ENCODE results near the gene PAK1.
"Not testable (repeated sequence)": the region's sequence is repeated elsewhere in the genome, so short reads cannot be mapped to it uniquely, and the experiment has no call there.

PAK1 gene

DNA sequence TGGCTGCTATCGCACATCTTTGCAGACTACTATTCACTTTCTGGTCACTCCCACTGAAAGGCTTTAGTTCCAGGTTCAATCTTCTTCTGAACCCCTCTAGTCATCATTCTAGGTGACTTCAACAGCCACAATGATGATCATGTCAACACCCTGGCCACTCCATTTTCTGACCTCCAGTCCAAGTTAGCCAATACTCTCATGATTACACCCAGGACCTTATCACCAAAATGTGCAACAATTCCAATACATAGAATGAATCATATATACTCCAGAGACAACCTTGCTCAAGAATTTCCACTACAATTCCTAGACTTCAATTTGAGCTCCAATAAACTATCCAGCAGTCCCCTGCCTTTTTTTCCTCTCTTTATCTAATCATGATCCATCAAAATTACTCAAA is 70.7 kb downstream of the PAK1 start:
- no peak for DNase-seq (ENCODE audit: low read depth in 2 of 2)

DNA sequence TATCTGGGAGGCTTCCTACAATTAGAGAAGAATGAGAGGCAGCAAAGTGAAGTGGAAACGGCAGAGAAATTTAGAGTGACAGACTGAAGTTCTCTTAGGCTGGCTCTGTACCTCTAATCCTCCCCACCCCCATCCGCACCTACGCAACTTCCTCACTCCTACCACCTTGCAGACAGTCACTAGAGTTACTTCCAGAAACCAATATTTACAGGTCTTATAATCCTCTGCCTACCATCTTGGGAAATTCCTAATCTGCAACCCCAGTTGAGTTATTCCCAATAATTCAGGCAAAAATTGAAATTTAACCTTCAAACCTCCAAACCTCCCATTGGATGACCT is 71.7 kb downstream of the PAK1 start:
- DNase-seq (ENCODE audit: low read depth in 2 of 2), result no peak

DNA sequence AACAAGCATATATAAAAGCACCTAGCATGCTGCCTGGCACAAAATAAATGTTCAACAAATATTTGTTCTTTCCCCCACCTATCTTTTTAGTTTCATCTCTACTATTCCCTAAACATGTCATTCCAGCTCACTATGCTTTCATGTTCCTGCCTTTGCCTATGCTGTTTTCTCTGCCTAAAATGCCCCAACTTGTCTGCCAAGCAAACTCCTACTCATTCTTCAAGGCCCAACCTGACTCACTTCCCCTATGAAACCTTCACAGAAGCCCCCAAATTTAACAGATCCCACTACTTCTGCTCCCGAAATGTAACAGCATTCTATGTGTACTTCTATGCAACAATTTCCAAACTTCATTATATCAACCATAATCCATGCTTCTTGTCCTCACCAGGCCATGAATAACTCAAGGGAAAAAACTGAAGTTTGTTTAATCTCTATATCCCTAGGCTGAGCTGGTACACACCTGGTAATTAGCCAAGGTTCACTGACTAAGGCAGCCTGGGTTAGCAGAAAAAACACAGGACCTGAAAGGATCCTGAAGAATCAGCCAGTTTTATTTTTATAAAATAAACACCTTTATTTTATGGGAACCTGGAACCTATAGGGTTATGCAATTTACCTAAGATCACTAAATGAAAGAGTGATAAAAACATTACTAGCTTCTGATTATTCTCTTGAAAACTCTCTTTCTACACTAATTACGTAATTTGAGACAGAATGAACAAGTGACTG is 72.2 kb downstream of the PAK1 start:
- no peak for DNase-seq (ENCODE audit: low read depth in 2 of 2)

DNA sequence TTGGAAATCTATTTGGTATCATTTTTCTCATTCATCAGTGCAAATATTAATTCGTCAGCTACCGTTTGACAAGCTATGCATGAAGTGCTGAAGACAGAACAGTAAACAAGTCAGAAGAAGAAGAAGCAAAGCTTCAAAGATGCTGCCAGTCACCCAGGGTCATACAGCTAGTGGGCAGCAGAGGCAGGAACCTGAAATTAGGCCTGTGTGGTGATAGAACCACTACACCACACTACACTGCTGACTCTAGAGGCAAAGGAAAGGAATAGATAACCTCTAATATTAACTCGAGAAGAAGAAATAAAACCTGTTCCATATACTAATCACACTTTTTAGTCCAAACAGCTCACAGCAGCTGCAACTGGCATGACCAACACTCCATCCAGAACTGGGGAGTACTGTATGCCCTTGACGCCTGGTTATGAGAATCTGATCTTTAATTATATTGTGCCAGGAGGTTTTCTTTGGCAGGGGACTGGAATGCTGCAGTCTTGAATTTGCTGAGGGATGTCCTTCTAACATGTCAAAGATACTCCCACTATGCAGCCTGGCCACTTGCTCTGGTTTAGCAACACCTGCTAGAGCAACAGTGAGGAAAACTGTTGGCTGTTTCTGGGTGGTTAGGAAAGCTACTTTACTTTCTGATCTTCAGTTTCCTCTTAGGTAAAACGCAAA is 73.0 kb downstream of the PAK1 start:
- no peak for DNase-seq (ENCODE audit: low read depth in 2 of 2)

DNA sequence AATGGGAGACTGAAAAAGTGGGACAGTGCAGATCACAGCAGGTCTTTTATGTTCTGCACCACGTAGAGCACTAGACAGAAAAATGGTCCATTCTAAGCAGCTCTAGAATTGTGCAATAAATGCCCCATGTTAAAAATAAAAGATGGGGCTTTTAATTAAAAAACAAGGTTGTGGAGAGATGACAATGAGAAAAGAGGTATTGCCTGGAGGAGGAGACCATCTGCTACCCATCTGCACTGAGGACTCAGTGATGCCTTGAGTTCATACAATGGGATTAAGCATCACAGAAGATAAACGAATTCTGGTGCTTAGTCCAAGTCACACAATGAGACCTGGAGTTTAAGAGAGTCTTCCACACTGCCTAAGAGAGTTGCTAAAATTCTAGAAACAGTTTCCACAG is 73.6 kb downstream of the PAK1 start:
- DNase-seq (ENCODE audit: low read depth in 2 of 2), result no peak

DNA sequence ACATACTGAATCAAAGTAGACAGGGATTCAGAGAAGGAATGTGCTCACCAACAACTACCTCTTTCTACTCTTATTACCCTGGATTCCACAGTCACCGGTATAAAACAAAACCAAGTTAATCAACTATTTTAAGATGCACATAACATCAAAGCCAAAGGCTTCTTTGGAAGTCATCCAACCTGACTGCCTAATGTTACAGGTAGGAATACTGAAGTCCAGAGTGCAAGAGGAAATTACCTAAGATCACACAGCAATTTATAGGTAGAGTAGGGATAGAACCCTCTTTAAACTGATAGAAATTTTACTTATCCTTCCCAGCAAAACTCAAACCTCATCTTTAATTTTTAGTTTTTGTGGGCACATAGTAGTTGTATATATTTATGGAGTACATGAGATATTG is 76.3 kb downstream of the PAK1 start:
- DNase-seq (ENCODE audit: low read depth in 2 of 2), result no peak

DNA sequence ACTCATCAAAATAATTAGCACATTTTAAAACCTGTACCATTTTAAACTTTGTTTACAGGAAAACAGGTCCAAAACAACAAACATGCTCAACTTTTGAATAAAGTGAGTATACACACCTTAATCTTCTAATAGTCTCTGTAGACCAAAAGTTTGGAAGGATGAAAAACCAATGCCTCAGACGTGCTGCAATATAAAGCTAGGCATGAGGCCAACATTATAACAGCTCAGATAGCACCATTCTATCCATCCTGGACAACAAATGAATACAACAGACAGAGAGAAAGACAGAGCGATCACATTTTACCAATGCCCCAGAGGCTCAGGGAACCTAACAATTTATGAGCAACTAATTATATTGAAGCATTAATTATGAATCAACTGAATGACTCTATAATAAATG is 77.0 kb downstream of the PAK1 start:
- no peak for DNase-seq (ENCODE audit: low read depth in 2 of 2)

DNA sequence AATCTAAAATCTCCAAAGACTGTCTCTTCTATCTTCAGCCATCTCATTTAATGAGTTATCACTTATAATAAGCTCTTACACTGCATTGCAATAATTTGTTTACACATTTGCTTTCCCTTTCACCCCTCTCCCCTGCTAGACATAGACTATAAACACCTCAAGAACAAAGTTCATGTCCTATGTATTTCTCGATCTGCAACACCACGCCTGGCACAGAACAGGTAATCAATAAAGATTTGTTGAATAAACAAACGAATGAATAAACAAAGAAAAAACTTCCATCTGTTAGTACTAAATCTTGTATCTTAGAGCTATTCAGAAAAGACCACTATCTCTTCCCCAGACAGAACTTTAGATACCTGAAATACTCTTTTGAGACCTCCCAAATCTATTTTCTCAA is 77.6 kb downstream of the PAK1 start:
- no peak for DNase-seq (ENCODE audit: low read depth in 2 of 2)

DNA sequence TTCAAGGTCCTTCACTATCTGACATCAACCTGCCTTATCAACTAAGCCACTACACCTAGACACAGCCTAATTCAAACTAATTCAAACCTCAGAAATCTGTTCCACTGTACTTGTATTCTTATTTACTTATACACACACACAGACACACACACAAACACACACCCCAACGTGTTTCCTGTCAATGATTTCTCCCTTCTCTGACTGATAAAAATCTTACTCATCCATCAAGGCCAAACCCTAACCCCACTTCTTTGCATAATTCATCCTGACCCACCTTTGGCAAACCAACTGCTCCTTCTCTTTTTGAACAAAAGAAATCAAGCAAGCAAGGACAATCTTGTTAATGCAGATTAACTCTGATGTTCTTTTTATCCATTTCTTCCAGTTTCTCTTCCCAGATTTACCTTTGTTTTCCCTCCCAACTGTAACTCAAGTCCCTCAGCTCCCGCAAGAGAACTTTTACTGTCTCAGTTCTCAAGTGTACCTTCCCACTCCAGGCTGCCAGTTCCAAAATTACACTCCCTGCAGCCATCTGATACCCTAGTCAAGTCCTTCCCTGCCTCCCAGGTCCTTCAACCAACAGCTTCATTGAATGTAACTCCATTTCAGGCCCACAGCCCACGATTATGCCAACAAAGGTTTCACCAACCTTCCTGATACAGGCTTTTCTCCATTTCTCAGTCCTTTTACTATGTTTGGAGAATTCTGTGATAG is 78.3 kb downstream of the PAK1 start:
- no peak for DNase-seq (ENCODE audit: low read depth in 2 of 2)

DNA sequence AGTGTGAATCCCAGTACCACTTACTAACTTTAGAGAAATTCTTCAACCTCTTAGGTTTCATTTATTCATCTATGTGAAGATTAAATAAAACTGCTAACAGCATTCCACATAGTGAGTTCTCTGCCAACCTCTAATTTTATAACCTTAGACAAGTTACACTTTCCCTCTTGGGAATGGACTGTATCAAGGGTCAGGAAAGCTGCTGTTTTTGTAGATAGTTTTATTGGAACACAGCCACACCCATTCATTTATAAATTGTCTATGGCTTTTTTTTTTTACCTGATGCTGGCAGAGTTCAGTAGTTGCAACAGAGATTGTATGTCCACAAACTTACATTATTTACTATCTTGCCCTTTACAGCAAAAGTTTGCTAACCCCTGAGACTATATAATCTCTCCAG is 81.1 kb downstream of the PAK1 start:
- no peak for DNase-seq (ENCODE audit: low read depth in 2 of 2)

DNA sequence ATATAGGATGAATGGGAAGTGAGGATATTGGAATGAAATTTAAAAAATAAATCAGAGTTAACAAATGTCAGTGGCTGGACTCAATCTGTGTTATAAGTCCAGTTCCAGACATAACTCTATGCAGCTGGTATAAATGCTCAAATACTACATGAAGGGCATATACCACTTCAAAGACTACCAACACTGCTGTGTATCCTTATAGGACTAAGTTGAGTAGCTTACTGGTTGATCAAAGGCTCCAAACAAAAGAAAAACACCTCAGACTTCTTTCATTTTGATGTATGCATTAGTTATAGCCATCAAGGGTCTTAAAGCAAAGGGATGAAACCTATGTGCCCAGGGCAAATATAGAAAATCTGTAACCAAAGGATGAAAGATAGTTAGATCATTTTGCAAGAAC is 86.2 kb downstream of the PAK1 start:
- no peak for DNase-seq (ENCODE audit: low read depth in 2 of 2)

DNA sequence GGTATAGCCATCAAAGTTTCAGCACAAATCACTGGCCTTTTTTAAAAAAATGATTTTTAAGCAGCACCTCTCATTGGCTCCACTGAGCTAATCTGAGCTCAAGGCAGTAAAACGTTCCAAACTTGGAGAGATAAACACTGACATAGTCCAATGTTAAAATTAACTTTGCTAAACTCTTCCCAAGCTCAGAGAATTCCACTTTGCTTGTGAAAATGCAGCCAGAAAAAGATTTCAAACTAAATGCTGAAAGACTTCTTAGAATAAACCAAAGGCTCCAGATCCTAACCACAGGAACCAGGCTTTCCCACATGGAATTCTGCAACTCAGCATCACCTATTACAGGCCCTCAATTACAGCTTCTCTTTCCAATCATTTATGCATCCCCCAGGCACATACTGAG is 87.7 kb downstream of the PAK1 start:
- DNase-seq (ENCODE audit: low read depth in 2 of 2), result no peak

DNA sequence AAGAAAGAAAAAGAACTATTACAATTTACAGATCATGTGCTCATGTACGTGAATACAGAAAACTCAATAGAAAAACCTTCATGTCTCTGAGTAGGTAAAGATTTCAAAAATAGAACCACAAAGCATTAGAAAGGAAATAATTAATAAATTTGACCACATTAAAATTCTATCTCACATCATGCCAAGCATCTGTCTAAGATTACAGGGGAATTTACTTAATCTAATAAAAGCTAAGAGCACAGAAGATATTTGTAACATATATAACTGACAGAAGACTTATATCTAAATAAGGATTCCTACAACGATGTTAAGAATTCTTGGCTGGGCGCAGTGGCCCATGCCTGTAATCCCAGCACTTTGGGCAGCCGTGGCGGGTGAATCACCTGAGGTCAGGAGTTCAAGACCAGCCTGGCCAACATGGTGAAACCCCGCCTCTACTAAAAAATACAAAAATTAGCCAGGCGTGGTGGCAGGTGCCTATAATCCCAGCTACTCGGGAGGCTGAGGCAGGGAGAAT is 88.6 kb downstream of the PAK1 start:
- not testable (repeated sequence) for DNase-seq (ENCODE audit: low read depth in 2 of 2)

DNA sequence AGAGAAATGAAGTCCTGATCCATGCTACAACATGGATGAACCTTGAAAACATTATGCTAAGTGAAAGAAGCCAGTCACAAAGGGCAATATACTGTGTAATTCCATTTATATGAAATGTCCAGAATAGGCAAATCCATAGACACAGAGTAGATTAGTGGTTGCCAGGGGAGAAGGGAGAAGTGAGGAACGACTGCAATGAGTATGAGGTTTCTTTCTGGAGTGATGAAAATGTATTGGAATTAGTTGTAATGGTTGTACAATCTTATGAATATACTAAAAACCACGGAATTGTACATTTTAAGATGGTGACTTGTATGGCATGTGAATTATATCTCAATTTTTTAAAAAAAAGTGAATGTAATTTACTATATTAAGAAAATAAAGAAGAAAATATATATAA is 89.3 kb downstream of the PAK1 start:
- DNase-seq (ENCODE audit: low read depth in 2 of 2), result no peak

DNA sequence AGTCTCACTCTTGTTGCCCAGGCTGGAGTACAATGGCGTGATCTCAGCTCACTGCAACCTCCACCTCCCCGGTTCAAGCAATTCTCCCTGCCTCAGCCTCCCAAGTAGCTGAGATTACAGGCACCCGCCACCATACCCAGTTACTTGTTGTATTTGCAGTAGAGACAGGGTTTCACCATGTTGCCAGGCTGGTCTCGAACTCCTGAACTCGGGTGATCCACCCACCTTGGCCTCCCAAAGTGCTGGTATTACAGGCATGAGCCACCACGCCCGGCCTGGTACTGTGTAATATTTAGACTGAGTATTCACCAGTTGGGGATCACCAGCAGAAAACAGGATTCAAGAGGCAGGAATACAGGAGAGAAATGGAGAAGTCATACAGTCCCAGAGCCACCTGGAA is 90.5 kb downstream of the PAK1 start:
- DNase-seq (ENCODE audit: low read depth in 2 of 2), result not testable (repeated sequence)

DNA sequence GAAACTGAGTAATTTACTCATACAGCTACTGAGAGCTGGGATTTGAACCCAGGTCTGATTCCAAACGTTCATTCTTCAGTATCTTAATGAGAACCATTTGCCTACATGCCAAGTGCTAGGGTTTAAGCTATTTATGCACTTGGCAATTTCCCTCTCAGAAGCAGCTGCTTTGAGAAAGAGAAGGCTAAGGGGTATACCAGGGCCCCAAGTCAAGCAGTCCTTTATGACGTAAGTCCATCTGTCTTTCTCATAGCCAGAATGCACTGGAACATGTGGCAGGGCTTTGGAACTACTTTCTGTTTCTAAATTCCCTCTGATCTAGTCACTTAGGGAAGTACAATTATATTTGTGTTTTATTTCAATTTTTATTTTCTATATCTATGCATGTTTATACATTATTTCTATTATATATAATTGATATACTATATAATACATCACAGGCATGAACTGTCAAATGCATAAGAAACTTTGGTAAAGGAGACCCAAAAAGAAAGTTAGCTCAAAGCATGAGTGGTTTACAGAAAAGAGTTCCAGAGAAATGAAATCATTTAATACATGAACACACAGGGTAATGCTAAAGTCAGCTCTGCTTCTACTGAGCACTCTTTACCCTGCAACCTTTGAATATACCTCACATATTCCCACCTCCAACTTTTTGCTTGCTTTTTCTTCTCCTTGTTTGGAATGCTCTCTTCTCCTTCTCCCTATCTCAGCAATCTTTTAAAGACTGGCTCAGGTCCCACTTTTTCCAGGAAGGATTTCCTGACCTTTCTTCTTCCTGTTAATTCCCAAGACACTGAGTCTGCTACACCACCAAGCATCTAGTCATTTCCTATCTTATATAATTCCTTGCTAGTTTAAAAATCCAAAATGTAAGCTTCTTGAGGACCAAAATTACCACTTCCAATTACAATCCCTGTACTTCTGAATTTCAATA is 91.9 kb downstream of the PAK1 start:
- no peak for DNase-seq (ENCODE audit: low read depth in 2 of 2)

DNA sequence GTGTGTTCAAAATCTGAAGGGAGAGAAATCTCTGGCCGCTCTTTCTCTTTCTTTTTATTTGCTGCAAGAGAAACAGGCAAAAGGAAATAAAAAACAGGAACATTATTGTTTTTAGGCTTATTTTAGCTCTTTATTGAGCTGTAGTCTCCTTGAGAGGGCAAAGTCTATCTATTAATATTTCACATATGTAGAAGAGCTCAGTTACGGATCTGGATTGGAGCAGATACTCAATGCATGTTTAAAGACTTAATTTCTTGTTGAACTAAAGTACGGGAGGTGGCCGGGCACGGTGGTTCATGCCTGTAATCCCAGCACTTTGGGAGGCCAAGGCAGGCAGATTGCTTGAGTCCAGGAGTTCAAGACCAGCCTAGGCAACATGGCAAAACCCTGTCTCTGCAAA is 94.0 kb downstream of the PAK1 start:
- DNase-seq (ENCODE audit: low read depth in 2 of 2), result no peak

DNA sequence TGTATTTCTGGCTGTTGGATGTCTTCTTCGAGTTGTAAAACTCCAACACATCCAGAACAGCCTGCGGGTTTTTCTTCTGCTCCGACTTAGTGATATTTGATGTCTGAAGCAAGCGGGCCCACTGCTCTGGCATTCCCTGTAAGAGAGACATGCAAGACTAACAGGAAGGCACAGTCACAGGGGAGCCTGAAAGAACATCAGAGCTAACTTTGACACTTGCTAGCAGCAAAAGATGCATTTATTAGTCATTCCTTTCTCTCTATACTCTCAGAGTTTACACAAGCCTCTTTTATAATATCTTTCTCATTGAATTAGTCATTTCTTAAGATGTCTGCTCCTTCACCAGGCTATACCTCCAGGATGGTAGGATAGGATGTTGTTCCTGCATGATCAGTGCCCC is 94.6 kb downstream of the PAK1 start:
- no peak for DNase-seq (ENCODE audit: low read depth in 2 of 2)

DNA sequence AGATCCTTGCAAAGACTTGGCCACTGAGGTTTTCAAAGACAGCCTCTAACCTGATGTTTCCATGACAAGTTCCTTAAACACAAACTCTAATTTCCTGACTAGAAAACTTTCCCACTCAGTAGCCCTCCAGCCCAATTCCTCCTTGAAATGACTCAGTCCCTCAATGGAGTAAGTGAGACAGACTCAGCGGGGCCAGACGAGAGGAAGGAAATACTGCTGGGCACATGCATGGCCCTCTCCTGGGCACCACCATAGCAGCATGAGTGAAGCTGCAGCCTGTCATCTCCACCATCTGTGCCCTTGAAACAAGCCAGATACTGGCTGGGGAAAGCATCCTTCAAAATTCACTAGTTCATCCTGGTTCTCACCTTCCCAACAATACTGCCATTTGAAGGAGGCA is 96.2 kb downstream of the PAK1 start:
- DNase-seq (ENCODE audit: low read depth in 2 of 2), result no peak

DNA sequence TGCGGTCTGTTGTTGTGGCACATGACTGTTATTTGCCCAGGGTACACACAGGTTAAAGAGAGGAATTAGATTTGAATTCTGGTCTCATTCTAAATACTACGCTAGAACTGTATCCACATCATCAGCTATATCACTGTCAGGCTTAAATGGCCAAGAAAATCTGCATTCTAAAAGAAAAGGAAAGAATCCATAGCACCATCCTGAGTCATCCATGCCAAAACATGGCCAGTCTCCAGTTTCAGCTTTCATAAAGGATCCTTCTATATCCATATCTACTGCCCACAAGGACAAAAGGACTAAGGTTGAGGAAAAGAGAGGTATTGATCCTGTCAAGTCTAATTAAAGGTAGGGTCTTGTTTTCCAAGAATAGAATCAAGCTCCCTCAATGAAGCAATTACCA is 98.8 kb downstream of the PAK1 start:
- DNase-seq (ENCODE audit: low read depth in 2 of 2), result no peak

DNA sequence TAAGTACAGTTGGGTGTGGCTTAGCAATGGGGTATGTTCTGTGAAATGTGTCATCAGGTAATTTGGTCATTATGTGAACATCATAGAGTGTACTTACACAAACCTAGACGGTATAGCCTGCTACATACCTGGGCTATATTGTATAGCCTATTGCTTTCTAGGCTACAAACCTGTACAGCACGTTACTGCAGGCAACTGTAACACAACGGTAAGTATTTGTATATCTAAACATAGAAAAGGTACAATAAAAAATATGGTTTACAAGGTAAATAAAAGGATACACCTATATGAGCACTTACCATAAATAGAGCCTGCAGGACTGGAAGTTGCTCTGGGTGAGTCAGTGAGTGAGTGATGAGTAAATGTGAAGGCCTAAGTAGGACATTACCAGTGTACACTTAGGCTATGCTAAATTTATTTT is 99.3 kb downstream of the PAK1 start:
- no peak for DNase-seq (ENCODE audit: low read depth in 2 of 2)

DNA sequence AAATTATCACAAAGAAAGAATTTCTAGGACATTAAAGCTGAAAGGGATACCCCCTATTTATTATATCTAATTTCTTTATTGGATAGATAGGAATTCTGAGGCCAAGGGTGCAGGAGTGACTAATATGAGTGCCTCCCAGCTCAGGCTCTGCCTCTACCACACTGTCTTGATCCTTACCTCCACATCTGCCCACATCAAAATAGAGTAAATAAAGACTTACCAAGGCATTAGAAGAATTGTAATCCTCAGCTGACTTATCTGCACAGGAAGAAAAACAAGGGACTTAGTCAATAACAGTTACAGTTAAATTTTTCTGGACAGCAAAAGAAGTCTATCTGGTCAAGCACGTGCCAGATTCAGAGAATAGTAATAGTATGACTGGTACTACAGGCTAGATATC is 99.8 kb downstream of the PAK1 start:
- no peak for DNase-seq (ENCODE audit: low read depth in 2 of 2)

Measured in stimulated activated CD4-positive, alpha-beta T cell treated with anti-CD3 and anti-CD28 coated beads, Interleukin-1b, Interleukin-23, amount 100 ng/mL, for 4 hours (primary cell).